Activated T-cell treated with anti-CD3 and anti-CD28 coated beads for 1 hour (primary cell): ENCODE data around the gene MGAT5.

Experiments used
- DNase-seq: peaks from one replicate; pipeline ENCODE4 v3.0.0-alpha.2; 2020; ENCODE audit warnings: low read depth

The MGAT5 gene

GRCh38 chr2:134256956-134257355, 3.1 kb downstream of the MGAT5 start:
- no peak for DNase-seq

DNA sequence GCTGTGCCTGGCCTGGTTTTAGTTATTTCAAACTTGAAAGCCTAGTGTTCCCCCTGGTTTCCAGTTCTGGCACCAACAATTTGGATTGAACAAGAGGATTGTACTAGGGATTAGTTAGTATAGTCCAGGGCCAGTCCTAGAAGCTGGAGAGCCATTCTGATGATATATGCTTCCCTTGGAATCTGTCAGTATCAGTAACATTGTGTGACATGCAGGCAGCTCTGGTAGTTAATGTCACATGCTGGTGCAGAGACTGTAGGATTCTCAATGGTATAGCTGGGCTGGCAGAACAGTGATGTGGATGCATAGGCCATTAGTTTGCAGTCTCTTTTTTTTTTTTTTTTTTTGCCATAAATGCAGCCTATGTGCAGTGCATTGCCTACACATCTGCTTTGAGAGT, 3.6 kb downstream of the MGAT5 start:
- DNase-seq: no peak

- no peak for DNase-seq
These were observed 4.3 kb downstream of the MGAT5 start for GRCh38 chr2:134257965-134258683.

GRCh38 chr2:134258684-134259388, 5.0 kb downstream of the MGAT5 start:
- DNase-seq: peak; percentile 22

- DNase-seq: no peak
These were observed 5.7 kb downstream of the MGAT5 start for GRCh38 chr2:134259571-134259970.

- no peak for DNase-seq
These were observed 6.1 kb downstream of the MGAT5 start for GRCh38 chr2:134259994-134260393.

DNA sequence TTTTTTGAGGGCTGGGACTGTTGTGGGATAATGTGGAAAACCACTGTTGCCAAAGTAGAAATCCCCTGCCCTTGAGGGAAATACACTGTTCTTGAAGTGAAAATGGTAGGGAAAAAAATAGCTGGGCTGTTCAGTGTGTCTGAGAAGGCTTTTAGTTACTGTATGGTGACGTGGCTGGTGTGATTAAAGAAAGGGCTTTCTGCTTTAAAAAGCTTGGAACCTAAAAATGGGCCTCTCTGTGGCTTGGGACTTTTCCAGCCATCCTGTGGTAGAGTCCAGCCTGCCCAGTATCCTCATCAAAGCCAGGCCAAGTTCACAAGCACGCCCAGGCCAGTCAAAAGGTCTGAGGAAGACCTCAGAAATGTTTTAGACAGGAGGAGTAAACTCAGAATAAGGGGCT, 6.8 kb downstream of the MGAT5 start:
- no peak for DNase-seq

- no peak for DNase-seq
These were observed 7.7 kb downstream of the MGAT5 start for GRCh38 chr2:134261398-134262131.

GRCh38 chr2:134262684-134263083, 8.8 kb downstream of the MGAT5 start:
- DNase-seq: no peak

GRCh38 chr2:134268265-134268664, 14.4 kb downstream of the MGAT5 start:
- DNase-seq: no peak

DNA sequence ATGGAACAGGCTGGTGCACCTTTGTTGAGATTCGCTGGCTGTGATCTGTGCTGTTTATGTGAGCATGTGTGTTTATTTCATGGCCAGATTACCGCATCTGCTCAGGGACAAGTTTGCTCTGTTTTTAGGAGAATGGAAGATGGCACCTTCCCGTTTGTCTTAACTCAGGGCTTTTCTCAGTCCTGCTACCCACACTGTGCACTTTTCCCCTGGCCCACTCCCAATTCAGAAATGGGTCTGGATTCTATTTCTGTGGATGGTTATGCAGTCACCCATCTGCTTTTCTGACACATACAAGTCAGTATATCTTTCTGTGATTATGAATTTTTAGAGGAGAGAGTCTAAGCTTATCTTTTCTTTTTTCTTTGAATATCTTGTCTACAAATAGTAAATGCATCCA, 15.4 kb downstream of the MGAT5 start:
- DNase-seq: no peak

- no peak for DNase-seq
These were observed 16.3 kb downstream of the MGAT5 start for GRCh38 chr2:134269972-134270735.

DNA sequence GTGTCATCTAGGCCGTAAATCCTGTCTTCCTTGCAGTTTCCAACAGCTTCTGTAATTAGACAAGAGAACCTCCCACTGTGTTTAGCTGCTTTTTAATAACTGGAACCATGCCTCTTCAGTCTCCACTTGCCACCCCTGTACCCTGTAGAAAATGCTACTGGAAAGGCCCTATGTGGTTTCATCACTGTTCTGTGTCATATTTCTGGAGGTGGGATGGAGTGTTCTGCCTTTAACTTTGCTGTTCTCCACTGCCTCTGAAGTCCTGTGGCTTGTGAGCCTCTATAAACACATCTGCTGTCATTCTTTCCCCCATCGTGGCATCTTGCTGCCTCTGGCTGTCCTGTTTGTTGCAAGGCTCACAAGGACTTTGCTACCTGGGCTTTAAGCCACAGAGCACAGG, 17.9 kb downstream of the MGAT5 start:
- no peak for DNase-seq

- no peak for DNase-seq
These were observed 18.9 kb downstream of the MGAT5 start for GRCh38 chr2:134272806-134273205.

DNA sequence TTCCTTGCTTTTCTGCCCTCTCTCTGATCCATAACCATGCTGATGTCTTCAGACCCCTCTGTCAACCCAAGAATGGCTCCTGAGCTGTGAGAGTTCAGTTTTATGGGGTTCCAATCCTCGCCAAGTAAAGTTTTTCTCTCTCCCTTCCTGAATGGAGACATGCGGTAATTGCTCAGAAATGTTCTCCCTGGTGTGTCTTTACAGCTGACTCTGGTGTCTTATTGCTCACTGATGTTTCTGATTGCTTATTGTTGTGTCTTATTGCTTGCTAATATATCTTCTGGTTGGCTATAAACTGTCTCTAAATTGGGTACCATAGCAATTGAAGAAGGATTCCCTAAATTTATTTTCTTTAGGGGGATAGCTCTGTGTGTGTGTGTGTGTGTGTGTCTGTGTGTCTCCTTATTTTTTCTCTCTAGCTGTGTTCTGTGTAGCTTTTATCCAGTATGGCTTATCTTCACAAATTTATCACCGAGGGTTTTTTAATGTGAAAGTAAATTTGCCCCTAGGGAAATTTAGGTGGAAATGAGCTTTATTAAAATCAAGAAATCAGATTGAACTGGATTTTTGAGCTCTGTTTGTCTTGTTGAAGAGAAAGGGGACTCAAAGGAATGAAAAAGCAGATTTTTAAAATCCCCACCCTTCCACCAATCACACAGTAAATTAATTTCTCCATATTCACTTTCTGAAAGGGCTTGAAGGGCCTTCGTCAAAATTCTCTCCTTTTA, 19.5 kb downstream of the MGAT5 start:
- no peak for DNase-seq

- DNase-seq: no peak
These were observed 20.2 kb downstream of the MGAT5 start for GRCh38 chr2:134274121-134274520.

- no peak for DNase-seq
These were observed 21.4 kb downstream of the MGAT5 start for GRCh38 chr2:134275058-134275862.

- DNase-seq: no peak
These were observed 22.7 kb downstream of the MGAT5 start for GRCh38 chr2:134276381-134277172.

GRCh38 chr2:134277223-134277622, 23.4 kb downstream of the MGAT5 start:
- DNase-seq: no peak

DNA sequence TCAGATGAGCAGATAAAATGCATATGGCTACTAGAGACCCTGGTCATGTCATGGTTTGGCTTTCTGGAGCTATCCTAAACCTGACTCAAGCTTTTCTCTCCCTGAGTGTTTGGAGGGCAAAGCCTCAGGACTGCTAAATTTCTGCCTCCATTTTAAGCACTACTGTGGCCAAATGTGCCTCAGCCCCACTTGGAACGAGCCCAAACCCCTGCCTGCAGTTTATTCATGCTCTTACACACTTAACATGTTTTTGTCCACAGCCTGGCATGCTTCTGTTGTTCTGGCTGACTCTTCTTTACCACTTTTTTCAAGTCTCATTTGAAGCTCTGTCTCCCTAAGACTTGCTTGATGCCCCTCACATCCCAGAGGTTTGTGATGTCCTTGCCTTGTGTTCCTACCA, 24.7 kb downstream of the MGAT5 start:
- no peak for DNase-seq
